PFSK-1 (cell line): ENCODE data around the gene HMGN2.

ENCODE experiments used
- FOXP2 ChIP-seq: optimal IDR thresholded peaks from 2 replicates; pipeline ENCODE3; 2011; ENCODE audit warnings: borderline replicate concordance, control low read depth, inconsistent platforms; ENCODE audit not compliant: insufficient read depth; ENCODE audit errors: extremely low read length, extremely low read depth
- POLR2AphosphoS5 ChIP-seq: IDR thresholded peaks from 2 replicates; pipeline ENCODE4 v1.6.1; 2012; ENCODE audit warnings: low read depth, mild to moderate bottlenecking, control low read depth, low read length, moderate library complexity
- REST ChIP-seq, 2 experiments: IDR thresholded peaks; 2 replicates each; pipeline versions ENCODE4 v1.6.1 to v1.8.0; 2011 to 2012; ENCODE audit warnings: low read depth in 2 of 2, low read length in 2 of 2, control low read depth in 1 of 2, inconsistent platforms in 1 of 2, mild to moderate bottlenecking in 1 of 2, moderate library complexity in 1 of 2; ENCODE audit not compliant: insufficient read depth in 1 of 2
- SIN3A ChIP-seq: IDR thresholded peaks from 2 replicates; pipeline ENCODE4 v1.6.1; 2012; ENCODE audit warnings: mild to moderate bottlenecking, low read length, moderate library complexity, borderline replicate concordance; ENCODE audit not compliant: insufficient read depth
- TAF1 ChIP-seq: IDR thresholded peaks from 2 replicates; pipeline ENCODE4 v1.6.1; 2012; ENCODE audit warnings: low read length, control low read depth, borderline replicate concordance; ENCODE audit not compliant: insufficient read depth

The HMGN2 gene

DNA sequence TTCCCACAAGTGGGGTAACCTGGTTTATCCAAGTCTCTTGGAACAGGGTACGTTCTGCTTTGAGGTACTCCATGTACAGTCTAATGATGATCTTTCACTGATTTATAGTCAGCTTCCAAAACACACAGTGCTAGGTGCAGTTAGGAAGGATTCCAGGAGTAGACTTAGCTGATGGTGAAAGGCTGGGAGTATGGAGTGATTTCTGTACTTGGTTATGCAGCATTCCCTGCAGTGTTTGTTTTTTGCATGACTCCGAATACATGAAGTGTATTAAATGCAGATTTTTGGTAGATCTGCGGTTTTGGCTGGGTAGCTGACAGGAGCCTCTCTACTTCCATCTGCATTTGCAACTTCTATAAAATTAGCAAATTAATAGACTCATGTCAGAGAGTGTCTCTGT, 3.7 kb downstream of the HMGN2 start:
- no peak for TF ChIP-seq POLR2AphosphoS5
- no peak for TF ChIP-seq FOXP2
- no peak for TF ChIP-seq REST (IDR thresholded peaks at IDR 0.05; ENCODE audit: insufficient read depth in 1 of 2, low read depth in 2 of 2, low read length in 2 of 2)
- no peak for TF ChIP-seq SIN3A
- no peak for TF ChIP-seq TAF1

DNA sequence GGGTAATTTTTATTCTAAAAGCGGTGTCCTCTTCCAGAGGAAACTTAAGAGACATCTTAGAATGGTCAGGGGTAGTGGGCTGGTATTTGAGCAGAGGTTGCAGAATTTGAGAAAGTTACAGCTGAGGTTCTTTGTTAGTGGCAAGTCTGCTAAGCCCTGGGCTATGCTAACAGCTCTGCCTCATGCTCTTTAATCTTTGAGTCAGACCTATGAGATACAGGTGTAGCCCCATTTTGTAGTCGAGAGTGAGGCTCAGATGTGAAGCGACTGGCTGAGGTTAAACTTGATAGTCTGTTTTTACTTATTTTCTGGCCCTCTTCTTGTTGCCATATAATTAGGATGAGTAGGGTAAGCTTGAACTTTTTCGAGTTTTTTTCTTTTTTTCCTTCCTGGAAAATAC, 4.7 kb downstream of the HMGN2 start:
- no peak for TF ChIP-seq REST (IDR thresholded peaks at IDR 0.05; ENCODE audit: insufficient read depth in 1 of 2, low read depth in 2 of 2, low read length in 2 of 2)
- TF ChIP-seq FOXP2, result no peak
- no peak for TF ChIP-seq TAF1
- TF ChIP-seq SIN3A, result no peak
- TF ChIP-seq POLR2AphosphoS5, result no peak

DNA sequence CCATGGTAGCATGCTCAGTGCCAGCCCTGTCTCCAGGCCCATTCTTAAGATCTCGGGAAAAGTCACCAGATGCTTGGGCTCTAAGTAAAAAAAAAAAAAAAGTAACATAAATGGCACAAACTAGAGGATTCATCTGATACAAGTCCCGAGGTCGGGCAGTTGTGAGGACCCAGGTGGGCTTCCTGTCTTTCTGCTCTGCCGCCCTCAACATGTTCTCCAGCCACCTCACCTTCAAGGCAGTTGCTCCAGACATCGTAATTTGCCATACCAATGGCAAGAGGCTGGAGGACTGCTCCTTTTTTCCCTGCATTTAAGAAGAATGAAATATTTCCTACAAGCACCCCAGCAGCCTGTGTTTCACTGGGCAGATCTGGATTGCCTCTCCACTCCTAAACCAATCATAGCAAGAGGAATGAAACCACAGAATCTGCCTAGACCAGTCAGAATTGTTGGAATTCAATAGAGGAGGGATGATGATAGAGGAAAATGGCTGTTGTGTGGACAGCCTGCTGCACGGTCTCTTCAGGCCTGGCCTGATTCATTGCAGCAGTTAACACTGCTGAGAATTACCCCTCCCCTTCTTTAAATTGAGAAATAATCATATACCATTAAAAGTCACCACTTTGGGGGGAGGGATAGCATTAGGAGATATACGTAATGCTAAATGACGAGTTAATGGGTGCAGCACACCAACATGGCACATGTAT, 5.4 kb downstream of the HMGN2 start:
- TF ChIP-seq FOXP2 (no peak), SIN3A (no peak), REST (IDR thresholded peaks at IDR 0.05; ENCODE audit: insufficient read depth in 1 of 2, low read depth in 2 of 2, low read length in 2 of 2) (no peak), POLR2AphosphoS5 (no peak; the same call in 1 of the 2 replicates), TAF1 (no peak)

DNA sequence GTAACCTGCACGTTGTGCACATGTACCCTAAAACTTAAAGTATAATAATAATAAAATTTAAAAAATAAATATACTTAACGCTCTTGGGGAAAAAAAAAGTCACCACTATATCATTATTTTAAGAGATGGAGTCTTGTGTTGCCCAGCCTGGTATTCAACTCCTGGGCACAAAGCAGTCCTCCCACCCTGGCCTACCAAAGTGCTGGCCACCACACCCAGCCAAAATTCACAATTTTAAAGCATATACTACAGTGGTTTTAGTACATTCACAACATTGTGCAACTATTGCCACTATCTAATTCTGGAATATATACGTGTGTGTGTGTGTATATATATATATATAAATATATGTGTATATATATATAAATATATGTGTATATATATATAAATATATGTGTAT, 5.9 kb downstream of the HMGN2 start:
- no peak for TF ChIP-seq REST (IDR thresholded peaks at IDR 0.05; ENCODE audit: insufficient read depth in 1 of 2, low read depth in 2 of 2, low read length in 2 of 2)
- no peak for TF ChIP-seq TAF1
- TF ChIP-seq SIN3A, result no peak
- TF ChIP-seq POLR2AphosphoS5, result no peak
- TF ChIP-seq FOXP2, result no peak

DNA sequence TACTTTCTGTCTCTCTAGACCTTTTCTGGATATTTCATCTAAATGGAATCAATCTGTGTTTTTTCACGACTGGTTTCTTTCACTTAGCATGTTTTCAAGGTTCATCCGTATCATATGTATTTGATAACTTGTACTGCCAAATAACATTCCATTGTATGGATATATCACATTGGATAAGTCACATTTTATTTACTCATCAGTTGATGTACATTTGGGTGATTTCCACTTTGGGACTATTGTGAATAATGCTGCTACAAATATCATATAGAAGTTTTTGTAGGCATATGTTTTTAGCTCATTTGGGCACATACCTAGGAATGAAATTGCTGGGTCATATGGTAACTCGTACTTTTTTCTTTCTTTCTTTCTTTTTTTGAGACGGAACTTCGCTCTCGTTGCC, 6.7 kb downstream of the HMGN2 start:
- no peak for TF ChIP-seq REST (IDR thresholded peaks at IDR 0.05; ENCODE audit: insufficient read depth in 1 of 2, low read depth in 2 of 2, low read length in 2 of 2)
- no peak for TF ChIP-seq POLR2AphosphoS5
- TF ChIP-seq FOXP2, result no peak
- TF ChIP-seq TAF1, result no peak
- TF ChIP-seq SIN3A, result no peak
